HTERT RPE-1 (cell line): Measurements from ENCODE around the gene STIMATE.

ENCODE experiments used
- in situ Hi-C: fragments of 300-500 bp; cut with MboI; formaldehyde crosslinking; loops from 4 replicates; pipeline ENCODE4 v1.14.3; 2020; ENCODE audit warnings: low sequenced_read_pairs

Gene STIMATE

GRCh38 chr3:52871761-52872160 lies 25.6 kb downstream of the STIMATE start:
- in situ Hi-C loops = no loop called here

DNA sequence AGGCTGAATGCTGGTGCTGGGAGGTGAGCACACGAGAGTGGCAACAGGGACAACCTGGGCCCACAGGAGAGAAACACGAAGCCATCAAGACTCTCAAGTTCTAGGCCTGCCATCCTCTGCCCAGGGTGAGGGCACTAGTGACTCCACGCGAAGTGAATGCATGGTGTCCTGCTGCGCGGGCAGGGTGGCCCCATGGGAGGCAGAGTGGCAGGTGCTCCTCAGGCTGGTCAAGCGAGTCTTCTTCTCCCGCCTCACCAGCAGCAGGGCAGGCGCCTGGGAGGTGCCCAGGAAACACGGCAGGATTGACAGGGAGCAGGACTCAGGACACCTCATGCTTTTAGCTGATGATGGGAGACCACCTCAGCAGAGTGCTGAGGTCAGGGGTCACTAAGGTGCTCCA lies 26.9 kb downstream of the STIMATE start:
- in situ Hi-C loops = no loop called here

DNA sequence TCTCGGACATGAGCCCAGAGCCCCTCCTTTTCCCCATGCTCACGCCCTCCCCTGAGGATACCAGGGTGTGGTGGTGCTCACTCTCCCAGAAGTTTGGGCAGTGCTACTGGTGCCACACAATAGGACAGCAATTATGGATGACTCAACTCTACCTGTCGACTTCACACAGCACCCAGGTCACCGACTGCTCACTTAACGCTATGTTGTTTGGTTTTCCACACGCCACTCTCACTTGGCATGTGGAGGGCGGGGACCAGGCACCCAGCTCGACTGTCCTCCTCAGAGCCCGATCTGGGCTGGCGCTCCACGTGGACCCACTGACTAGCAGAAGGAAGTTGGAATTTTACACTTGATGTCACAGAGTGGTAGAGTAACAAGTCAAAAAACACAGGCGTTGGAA lies 30.9 kb downstream of the STIMATE start:
- in situ Hi-C loops = no loop called here

DNA sequence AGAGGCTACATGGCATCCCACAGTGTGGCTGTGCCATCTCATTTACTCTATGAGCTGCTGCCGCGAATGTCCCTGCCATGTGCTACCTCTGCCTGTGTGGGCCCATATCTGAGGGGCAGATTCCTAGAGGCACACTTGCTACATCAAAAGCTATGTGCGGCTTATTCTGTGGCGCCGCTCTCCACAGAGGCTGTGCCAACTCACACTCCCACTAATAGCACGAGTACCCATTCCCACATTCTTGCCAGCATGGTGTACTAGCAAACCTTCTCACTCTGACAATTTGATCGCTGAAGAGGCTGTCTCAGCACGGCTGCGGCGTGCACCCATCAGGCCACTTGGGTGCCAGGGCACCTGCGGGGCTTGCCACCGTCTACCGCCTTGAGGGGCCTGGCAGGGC lies 31.4 kb downstream of the STIMATE start:
- in situ Hi-C loops = no loop called here

DNA sequence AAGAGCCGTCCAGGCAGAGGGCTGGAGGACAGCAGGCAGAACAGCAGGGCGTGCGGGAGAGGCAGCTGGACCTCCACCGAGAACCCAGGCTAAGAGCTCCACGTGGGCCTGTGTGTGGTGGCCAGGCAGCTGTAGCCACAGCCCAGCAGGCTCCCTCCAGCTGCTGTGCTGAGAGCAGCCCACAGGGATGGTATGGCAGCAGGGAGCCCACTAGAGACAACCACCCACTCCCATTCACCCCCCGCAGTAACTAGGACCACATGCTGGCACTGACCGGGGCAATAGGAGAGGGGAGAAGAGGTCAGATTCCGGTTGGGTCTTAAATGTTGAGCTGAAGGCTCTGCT lies 37.0 kb downstream of the STIMATE start:
- in situ Hi-C loops = no loop called here

- in situ Hi-C loops = no loop called here
Measured at GRCh38 chr3:52859686-52860423, 37.5 kb downstream of the STIMATE start.

- in situ Hi-C loops = no loop called here
Measured at GRCh38 chr3:52857864-52858263, 39.5 kb downstream of the STIMATE start.

GRCh38 chr3:52857133-52857532 lies 40.2 kb downstream of the STIMATE start:
- in situ Hi-C loops = no loop called here

DNA sequence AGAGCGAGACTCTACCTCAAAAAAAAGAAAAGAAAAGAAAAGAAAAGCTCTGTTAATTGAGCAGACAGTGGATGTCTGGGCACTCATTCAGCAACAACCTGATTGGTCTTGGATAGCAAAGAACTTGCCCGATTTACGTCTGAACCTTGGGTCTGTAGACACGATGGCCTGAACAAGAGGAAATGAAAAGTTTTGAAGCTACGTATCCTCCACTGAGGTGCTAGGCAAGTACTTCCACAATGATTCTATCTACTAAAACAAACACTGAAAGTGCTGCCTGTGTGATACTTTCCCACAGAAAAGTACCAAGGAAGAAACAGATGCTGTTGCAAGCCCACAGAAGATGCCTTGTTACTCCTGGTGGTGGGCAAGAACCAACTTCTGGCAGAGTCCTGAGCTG lies 40.7 kb downstream of the STIMATE start:
- in situ Hi-C loops = no loop called here

DNA sequence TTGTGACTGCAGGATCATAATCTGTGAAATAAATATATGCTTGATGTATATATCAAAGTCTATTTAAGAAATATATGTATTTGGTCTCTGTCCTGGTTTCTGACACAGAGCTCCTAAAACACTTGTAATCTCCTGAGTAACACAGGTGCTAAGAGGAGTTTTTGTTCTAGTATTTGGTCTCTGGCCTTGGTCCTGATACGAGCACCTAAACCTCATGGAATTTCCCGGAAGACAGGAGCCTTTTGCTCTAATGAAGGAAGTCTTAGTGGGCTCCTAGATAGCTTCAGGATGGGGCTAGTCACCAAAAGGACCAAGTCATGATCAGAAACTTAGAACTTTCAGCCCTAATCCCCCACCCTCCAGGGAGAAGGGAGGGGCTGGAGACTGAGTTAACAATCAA lies 43.3 kb downstream of the STIMATE start:
- in situ Hi-C loops = no loop called here

DNA sequence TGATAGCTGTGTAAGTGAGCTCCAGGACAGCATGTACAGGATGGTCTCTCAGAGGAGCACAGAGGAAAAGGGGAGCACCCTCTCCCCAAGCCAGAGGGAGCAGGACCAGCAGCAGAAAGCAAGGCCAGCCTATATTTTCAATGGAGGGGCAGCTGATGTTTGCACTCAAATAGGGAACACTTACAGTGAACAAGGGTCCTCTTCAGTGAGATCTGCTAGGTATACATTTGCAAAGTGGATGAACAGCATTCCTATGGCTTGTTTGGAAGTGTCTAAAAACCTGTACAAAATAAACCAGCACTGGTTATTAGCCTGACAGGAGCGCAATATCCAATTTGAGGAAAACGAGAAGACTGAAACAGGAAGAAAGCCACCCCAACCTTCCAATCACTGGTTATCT lies 44.9 kb downstream of the STIMATE start:
- in situ Hi-C loops = no loop called here

- in situ Hi-C loops = no loop called here
Measured at GRCh38 chr3:52851348-52851747, 46.0 kb downstream of the STIMATE start.

GRCh38 chr3:52849656-52850055 lies 47.7 kb downstream of the STIMATE start:
- in situ Hi-C loops = no loop called here

GRCh38 chr3:52848617-52849016 lies 48.7 kb downstream of the STIMATE start:
- in situ Hi-C loops = no loop called here

DNA sequence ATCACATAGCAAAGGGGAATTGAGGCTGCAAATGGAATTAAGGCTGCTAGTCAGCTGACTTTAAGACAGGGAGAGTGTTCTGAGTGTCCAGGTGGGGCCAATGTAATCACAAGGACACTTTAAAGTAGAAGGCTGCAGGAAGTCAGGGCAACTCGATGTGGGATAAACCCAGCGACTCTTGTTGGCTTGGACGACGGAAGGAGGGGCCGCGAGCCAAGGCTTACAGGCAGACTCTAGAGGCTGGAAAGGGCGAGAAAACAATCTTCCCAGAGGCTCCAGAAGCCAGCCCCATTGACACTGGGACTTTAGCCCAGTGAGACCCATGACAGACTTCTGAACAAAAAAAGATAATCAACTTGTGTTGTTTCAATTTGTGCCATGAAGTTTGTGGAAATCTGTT lies 49.6 kb downstream of the STIMATE start:
- in situ Hi-C loops = no loop called here

DNA sequence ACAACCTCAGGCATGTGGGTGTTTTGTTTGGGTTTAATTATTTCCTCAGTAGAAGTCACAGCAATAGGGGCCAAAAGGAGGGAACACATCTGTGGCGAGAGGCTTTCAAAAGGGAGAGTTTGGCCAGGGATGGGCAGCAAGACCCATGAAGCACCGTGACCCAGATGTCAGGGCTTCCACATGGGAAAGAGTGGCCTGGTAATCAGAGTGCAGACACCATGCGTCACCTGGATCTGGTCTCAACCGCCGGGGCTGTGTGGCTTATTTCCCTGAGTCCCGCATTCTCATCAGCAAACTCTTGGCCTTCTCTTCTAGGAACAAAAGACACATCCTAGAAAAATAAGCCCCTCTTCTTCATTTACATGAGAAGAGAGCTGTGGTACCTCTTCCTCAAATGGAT lies 50.1 kb downstream of the STIMATE start:
- in situ Hi-C loops = no loop called here

DNA sequence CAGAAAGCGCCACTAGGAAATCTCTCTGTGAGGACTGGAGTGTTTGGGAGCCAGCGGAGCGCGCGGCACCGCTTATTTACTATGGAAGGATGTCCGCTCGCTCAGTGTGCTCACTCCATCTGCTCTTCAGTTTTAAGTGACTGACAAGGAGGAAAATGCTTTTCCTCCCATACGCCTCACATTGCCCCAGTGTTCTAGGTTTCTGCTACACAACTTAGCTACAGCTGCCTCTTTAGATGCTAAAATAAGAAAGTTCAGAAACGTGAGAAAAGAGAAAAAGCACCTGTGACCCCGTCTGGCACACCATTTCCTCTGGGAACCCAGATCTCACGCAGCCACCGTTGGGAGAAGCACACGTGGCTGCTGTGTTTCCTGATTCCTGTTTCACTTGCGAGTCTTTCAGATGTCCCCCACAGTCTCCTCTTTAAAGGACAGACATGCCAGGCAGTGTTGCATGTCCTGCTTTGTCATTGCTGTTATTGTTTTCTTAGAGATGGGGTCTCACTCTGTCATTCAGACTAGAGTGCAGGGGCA lies 50.8 kb downstream of the STIMATE start:
- in situ Hi-C loops = no loop called here

- in situ Hi-C loops = no loop called here
Measured at GRCh38 chr3:52845691-52846431, 51.5 kb downstream of the STIMATE start.

- in situ Hi-C loops = no loop called here
Measured at GRCh38 chr3:52845157-52845556, 52.2 kb downstream of the STIMATE start.

GRCh38 chr3:52844290-52844975 lies 52.9 kb downstream of the STIMATE start:
- in situ Hi-C loops = no loop called here

- in situ Hi-C loops = no loop called here
Measured at GRCh38 chr3:52843881-52844280, 53.5 kb downstream of the STIMATE start.
